HG03354 (cell line): ENCODE measurements around the gene ADAMTS12.
"Not testable (repeated sequence)": the region's sequence is repeated elsewhere in the genome, so short reads cannot be mapped to it uniquely, and the experiment has no call there.

Experiments used
- ATAC-seq: cut with Tn5 transposase; IDR thresholded peaks from one replicate; pipeline ENCODE4 v1.9.1; 2021; ENCODE audit warnings: mild to moderate bottlenecking; ENCODE audit not compliant: unreplicated experiment, poor library complexity, severe bottlenecking

ADAMTS12 gene

DNA sequence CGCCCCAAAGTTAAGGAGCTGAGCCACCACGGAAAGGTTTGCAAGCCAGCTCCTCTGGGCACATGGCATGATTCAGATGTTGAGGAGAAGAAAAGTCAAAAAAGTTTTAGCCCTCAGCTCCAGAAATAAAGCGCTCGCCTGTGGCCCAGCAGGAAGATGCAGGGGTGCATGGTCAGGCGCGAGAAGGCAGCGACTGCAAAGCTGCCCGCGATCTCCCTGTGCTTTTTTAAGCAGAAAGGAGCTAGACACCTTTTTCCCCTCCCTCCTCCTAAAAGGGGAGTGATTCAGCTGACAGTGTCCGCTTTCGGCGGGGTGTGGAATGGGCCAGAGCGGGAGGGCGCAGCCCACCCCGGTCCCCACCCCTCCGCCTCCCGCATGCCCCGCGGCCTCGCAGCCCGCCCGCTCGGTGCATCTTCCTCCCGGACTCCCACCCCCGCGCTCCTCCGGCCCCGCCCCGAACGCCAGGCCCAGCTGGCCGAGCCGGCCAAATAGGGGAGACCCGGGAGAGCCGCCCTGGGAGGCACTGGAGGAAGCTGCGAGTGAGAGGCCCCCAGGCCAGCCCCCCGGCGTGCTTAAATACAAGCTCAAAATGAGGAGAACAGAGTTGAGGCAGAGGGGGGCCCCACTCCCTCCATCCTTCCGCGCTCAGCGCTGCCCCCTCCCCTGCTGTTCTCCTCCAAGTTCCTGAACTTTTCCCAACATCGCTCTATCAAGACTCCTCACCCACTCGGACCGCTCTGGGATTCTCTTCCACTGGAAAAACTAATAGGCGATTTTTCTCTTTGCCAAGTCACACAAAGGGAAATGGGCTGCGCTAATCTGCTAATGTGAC lies at the start of gene ADAMTS12:
ADAMTS12 (minus strand) TSS at position 203 of the 832 bp plus-strand sequence; CDS start at position 69, 134 bp downstream.
- peak; percentile 45 for ATAC-seq

DNA sequence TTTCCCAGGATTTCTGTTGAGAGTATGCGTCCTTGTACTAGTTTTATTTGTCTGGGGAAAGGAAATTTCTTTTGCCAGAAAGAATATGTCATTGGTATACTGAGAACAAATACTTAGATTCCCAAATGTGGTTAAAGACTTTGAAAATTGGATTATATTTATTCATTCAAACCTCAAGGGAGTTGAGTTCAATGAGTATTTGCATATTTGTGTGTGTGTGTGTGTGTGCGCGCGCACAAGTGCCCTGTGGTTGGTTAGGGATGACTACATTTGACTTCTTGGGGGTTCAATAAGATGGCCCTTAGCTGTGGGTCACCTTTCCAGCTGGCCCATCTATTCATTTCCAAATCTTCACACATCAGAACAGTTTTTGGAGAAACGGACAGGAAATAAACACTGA lies 49.3 kb upstream of the ADAMTS12 start:
- ATAC-seq, result no peak

DNA sequence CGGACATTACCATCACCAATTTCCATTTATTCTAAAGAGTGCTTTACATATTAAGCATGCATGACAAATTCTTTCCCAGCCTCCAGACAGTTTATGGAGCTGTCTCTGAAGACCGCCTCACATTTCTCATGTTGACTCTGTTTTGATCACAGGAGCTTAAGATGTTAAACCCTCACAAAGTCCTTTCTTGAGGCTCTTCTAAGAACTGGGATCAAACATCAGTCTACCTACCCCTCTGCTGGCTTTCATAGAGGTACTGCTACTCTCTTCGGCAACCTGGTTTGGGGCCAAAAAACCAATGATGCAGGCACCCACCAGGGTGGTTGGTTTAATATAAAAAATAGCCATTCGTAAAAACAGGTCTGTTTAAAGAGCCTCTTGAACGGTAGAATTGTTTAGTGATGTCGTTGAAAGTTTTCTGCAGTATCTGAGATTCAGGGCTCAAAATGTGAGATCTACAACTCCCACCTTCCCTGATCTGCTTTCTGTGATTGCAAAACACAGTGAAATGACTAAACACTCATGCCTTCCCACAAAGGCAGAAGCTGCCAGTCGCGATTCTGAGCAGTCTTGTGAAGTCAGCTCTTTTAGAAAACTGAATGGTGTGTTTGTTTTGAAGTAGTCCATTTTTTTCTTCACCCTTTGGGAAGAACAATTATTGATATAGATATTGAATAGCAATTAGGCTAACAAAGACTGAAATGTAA lies 47.9 kb upstream of the ADAMTS12 start:
- ATAC-seq, result no peak

- ATAC-seq, result no peak
Observed at GRCh38 chr5:33938881-33939280, 47.1 kb upstream of the ADAMTS12 start.

GRCh38 chr5:33938507-33938796 lies 46.7 kb upstream of the ADAMTS12 start:
- ATAC-seq, result no peak

GRCh38 chr5:33937707-33938506 lies 46.1 kb upstream of the ADAMTS12 start:
- no peak for ATAC-seq

DNA sequence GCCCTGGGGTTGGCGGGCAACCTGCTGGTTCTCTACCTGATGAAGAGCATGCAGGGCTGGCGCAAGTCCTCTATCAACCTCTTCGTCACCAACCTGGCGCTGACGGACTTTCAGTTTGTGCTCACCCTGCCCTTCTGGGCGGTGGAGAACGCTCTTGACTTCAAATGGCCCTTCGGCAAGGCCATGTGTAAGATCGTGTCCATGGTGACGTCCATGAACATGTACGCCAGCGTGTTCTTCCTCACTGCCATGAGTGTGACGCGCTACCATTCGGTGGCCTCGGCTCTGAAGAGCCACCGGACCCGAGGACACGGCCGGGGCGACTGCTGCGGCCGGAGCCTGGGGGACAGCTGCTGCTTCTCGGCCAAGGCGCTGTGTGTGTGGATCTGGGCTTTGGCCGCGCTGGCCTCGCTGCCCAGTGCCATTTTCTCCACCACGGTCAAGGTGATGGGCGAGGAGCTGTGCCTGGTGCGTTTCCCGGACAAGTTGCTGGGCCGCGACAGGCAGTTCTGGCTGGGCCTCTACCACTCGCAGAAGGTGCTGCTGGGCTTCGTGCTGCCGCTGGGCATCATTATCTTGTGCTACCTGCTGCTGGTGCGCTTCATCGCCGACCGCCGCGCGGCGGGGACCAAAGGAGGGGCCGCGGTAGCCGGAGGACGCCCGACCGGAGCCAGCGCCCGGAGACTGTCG lies 45.4 kb upstream of the ADAMTS12 start:
- no peak for ATAC-seq

DNA sequence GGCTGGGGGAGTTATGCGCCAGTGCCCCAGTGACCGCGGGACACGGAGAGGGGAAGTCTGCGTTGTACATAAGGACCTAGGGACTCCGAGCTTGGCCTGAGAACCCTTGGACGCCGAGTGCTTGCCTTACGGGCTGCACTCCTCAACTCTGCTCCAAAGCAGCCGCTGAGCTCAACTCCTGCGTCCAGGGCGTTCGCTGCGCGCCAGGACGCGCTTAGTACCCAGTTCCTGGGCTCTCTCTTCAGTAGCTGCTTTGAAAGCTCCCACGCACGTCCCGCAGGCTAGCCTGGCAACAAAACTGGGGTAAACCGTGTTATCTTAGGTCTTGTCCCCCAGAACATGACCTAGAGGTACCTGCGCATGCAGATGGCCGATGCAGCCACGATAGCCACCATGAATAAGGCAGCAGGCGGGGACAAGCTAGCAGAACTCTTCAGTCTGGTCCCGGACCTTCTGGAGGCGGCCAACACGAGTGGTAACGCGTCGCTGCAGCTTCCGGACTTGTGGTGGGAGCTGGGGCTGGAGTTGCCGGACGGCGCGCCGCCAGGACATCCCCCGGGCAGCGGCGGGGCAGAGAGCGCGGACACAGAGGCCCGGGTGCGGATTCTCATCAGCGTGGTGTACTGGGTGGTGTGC lies 44.7 kb upstream of the ADAMTS12 start, which contains the start of gene RXFP3:
RXFP3 (plus strand) TSS at position 6 of the 636 bp plus-strand sequence; CDS start at position 361, 355 bp downstream.
- ATAC-seq, result no peak

GRCh38 chr5:33936004-33936380 lies 44.2 kb upstream of the ADAMTS12 start:
- ATAC-seq, result peak; percentile 45

DNA sequence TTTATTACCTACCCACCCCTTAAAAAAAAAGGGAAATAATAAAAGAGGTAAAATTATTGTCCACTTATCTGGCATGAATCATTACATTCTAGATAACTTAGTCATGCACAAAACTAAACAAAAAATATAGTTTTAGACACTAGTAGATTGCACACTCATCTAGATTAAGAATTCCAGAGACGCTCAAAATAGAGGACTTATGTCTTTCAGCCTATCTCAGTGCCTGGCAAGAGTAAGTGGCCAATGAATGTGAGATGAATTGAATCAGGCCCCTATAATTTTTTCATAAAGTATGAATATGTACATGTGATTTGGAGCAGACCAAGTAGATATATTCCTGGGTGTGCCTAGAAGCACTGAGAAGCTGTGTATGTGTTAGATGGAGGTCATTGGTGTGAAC lies 42.4 kb upstream of the ADAMTS12 start:
- ATAC-seq, result peak; percentile 26

- peak; percentile 85 for ATAC-seq
Observed at GRCh38 chr5:33933723-33934169, 42.0 kb upstream of the ADAMTS12 start.

GRCh38 chr5:33931136-33931535 lies 39.3 kb upstream of the ADAMTS12 start:
- no peak for ATAC-seq

- no peak for ATAC-seq
Observed at GRCh38 chr5:33929925-33930690, 38.3 kb upstream of the ADAMTS12 start.

GRCh38 chr5:33928283-33928682 lies 36.5 kb upstream of the ADAMTS12 start:
- ATAC-seq, result no peak

DNA sequence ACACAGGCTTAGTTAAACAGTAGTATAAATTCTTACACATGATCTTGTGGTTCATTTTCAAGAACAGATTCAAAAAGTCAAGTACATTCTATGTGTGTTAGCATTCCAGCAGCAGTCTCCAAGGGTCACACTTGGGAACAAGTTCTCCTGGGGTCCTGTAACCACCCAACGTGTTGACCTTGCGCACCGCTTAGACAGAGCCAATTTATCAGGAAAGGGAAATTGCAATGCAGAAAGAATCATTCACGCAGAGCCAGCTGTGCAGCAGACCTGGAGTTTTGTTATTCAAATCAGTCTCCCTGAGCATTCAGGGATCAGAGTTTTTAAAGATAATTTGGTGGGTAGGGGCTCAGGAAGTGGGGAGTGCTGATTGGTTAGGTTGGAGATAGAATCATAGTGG lies 35.9 kb upstream of the ADAMTS12 start:
- ATAC-seq, result no peak

GRCh38 chr5:33925278-33925677 lies 33.5 kb upstream of the ADAMTS12 start:
- ATAC-seq, result no peak

- ATAC-seq, result no peak
Observed at GRCh38 chr5:33921002-33921401, 29.2 kb upstream of the ADAMTS12 start.

DNA sequence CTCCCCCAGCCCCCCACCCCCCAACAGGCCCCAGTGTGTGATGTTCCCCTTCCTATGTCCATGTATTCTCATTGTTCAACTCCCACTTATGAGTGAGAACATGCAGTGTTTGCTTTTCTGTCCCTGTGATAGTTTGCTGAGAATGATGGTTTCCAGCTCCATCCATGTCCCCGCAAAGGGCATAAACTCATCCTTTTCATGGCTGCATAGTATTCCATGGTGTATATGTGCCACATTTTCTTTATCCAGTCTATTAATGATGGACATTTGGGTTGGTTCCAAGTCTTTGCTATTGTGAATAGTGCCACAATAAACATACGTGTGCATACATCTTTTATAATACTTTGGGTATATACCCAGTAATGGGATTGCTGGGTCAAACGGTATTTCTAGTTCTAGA lies 23.1 kb upstream of the ADAMTS12 start:
- ATAC-seq, result not testable (repeated sequence)

- ATAC-seq, result not testable (repeated sequence)
Observed at GRCh38 chr5:33906248-33906647, 14.5 kb upstream of the ADAMTS12 start.
